ENCODE measurements around the gene PTER. TPM values are rescaled to one million over a fixed set of nuclear protein-coding genes. Genes with fewer than 3 reads are reported as not detected.

The PTER gene
- total RNA-seq, 1 donor from 2014 or later: 7.5 TPM

GRCh38 chr10:16472828-16473227 is 36.0 kb downstream of the PTER start:
- DNase-seq: no peak

DNA sequence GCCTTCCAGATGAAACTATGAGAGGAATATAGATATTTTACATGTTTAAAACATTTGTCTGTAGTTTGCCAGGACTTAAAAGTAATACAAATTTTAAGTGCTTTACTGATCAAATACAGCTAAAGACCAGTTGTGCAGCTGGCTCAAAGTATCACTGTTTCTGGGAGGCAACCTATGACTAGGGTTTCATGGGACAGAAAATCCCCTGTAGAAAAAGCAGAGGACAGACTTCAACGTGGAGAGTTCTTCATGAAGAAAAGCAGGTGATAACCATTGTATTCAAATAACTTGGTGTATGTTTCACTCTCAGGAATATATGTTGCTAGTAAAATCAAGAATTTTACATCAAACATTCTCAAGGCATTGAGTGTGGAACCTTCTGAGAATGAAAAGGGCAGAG is 40.9 kb downstream of the PTER start:
- DNase-seq: no peak

DNA sequence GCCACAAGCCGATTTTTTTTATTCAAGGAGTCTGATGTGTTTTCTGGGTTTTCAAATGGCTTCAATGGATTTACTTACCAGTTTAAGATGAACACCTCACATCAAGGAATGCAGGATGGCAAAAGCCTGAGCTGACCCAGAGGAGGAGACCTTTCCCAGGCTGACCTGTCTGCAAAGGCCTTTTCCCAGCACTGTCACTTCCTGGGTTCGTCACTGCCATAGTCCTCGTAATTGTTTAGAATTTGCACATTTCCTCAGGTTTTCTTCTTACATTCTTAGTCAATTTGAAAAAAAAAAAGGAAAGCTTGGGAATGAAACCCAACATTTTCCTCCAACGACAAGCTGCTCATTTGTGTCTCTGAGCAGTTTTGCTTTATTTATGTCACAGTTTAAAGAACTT is 42.0 kb downstream of the PTER start:
- DNase-seq: peak; percentile 42

DNA sequence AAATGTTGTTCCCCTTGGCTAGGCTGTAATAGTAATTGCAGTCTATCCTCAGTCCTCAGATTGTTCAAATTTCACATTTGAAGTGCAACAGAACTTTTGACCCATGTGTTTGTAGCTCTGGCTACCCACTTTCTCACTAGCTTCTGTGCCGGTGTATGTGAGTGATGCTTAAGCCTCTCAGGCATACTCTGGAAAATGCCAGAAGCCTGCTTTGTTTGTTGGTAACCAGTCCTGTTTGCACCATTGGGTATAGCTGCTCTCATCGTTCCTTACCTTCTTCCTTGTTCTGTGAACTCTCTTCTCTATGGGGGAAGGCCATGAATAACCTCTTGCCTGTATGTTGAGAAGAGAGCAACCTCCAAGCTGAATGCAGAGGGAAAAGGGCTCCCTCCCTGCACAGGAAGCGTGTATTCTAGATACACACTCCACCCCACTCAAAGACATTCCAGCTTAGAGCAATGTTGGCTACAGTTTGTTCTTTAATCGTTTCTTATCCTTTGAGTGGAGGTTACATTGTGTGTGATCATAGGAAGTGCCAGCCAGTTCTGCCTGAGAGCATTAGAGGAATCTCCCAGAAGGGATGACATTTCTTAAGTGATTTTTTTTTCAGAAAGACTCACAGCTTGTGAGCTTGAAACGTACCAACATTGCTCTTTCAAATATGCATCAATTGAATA is 44.4 kb downstream of the PTER start:
- no peak for DNase-seq

- DNase-seq: no peak
These were observed 46.6 kb downstream of the PTER start for GRCh38 chr10:16483241-16483917.

GRCh38 chr10:16490511-16490910 is 53.7 kb downstream of the PTER start:
- no peak for DNase-seq

- no peak for DNase-seq
These were observed 55.1 kb downstream of the PTER start for GRCh38 chr10:16491933-16492332.

DNA sequence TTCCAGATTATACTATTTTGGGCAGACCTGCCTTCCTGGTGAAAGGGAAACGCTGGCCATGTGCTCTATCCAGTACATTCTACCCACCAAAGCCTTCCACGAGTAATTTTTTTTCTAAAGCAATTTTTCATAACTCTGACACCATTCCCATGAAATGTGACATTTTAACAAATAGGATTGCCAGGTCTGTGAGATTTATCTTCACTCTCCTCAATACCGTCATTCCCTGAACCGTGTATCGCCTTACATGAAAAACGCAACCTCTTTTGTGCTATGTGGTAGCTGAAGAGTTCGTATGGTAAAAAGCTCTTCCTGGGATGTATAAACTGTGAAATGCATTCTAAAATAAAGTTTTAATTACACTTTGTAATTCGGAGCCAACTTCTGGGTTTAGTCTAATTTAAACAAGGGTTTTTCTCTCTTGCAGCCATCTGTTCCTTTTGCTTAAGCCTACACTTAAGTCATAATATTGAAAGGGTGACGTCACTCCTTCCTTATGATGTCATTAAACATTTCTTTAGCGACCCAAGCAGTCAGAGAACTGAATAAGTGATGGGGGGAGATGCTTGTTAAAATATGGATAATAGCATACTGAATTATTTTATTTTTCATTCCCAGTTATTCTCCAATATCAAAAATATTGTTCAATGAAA is 57.2 kb downstream of the PTER start:
- DNase-seq: no peak

DNA sequence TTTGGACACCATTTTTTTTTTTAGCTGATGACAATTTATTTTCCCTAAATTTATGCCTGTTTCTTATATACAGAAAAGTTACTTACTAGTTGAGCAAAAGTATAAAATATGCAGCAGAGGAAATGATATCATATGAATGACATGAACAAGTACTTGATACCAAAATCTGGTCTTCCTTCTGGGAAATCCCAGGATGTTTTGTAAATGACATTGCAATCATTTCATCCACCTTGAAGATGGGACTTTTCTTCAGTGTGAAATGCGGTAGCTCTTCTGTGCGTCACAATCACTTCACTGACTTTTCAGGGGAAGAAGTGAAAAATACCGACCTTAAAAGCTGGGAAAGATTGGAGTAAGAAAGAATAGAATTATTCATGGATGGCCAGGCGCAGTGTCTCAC is 61.1 kb downstream of the PTER start:
- DNase-seq: peak; percentile 21

- peak; percentile 48 for DNase-seq
These were observed 68.4 kb downstream of the PTER start for GRCh38 chr10:16505161-16505560.

DNA sequence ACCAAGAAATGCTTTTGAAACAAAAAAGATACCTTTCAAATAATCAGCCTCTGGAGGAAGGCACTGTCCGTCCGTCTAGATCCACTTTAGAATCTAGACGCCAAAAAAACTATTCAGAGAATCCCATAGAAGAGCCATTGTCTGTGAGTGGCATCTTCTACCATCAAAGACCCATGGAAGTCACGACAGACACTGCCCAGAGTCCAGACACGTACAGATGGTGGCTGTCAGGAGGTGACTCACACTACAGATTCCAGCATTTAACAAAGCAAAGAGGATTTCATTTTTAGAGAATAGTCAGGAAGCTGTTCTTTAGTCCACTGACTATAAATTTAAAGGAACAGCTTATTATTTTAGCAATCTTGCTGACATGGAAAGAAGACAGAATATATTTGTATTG is 73.2 kb downstream of the PTER start:
- peak; percentile 54 for DNase-seq

- DNase-seq: no peak
These were observed 74.0 kb downstream of the PTER start for GRCh38 chr10:16510843-16511242.

DNA sequence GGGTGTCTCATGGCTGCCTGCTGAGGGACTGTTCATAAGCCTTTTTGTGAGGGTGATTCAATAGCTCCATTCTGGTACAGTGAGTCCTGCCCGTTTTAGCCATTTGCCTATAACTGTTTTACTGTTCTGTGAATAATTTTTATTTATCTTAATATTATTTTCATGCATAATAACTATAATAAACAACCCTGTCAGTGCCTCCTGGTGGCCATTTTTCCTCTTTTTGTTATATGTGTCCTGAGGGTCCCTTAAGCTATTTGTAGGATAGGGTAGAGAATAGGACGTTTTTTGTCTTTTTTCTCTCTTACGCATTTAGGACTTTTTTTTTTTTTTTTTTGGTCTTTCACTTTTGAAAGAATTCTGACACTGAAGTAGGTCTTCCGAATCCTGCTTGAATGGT is 82.0 kb downstream of the PTER start:
- peak; percentile 48 for DNase-seq

DNA sequence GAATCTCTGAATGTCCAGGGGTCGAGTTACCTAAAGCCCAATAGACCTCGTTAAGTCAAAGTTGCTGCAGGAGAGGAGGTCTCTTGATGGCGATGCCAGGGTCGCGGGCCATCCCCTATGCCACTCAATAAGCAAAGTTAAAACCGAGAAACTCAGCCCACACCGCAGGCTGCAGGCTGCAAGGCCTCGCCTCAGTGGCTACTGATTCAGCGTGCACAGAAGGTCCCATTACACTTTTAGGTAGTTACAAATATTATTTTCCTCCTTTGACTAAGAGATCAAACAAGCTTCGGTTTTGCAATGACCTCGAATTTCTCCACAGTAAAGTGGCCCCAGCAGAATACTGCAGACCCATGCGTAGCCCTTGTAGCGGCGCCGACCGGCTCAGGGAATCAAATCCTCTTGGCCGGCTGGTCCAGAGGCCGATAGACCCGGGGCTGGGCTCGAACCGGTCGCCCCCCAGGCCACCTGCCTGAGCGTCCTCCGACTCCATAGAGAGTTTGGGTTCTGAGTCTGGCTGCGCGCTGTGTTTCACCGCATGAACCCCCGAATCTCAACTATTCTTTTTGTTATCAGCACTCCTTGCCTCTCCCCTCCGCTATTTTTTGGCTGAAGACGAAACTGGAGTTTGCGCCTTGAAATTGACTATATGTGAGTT is 82.6 kb downstream of the PTER start:
- no peak for DNase-seq

DNA sequence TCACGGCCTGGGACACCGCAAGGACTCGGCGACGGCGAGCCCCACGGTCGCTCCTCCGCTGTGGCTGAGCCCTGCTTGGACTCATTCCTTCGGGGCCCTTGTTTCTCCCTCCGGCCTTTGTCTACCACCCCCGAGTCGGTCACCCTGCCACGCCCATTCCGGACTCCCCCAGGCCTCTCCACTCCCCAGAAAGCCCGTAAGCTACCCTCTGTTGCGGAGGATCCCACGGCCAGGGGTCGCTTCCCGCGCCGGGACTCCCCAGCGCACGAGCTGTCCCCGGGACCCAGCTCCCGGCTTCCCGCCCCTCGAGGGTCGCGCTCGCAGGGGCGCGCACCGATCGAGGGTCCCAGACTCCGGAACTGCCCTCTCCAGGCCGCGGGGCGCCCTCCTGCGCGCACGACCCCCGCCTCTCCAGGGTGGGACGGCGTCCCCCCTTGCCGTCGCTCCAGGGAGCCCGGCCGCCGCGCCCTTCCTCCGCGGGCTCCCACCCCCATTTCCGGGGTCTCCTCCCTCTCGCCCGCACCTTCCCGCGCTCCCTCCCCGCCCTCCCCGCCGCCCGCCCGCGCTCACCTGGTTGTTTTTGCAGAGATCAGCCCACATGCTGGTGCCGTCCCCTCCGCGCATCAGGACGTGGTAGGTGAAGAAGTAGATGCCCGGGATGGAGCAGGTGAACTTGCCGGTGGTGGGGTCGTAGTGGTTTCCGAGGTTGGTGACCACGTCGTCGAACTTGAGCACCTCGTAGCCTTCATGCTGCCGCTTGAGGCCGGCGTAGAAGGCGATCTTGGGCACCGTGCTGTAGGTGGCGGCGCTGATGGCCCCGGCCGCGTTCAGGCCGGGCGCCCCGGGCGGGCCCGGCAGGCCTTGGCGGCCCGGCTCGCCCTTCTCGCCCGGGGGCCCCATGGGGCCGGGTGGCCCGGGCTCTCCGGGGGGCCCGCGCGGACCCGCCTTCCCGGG is 83.4 kb downstream of the PTER start:
- DNase-seq: no peak

DNA sequence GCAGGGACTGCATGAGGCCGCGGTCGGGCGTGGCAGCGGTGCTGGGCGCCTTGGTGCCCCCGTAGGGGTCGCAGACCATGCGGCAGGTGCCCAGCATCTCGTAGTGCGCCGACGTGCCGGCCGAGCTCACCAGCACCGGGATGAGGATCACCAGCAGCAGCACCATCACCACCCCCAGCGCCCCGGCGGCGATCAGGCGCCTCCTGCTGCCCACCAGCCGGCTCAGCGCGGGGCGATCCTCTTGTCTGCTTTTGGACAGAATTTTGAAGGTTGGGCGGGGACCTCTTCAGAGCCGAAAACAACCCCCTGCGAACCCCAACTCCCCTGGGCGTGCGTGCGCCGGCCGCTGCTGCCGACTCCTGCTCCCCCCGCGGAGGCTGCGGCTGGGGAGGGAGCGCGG is 84.1 kb downstream of the PTER start:
- peak; percentile 50 for DNase-seq

- DNase-seq: peak; percentile 50
These were observed 84.7 kb downstream of the PTER start, which contains the start of gene C1QL3 for GRCh38 chr10:16521311-16522016. Gene C1QL3 (minus strand): TSS chr10:16521879. CDS start chr10:16521065, 814 bp downstream.

- DNase-seq: no peak
These were observed 90.6 kb downstream of the PTER start for GRCh38 chr10:16527452-16527851.

DNA sequence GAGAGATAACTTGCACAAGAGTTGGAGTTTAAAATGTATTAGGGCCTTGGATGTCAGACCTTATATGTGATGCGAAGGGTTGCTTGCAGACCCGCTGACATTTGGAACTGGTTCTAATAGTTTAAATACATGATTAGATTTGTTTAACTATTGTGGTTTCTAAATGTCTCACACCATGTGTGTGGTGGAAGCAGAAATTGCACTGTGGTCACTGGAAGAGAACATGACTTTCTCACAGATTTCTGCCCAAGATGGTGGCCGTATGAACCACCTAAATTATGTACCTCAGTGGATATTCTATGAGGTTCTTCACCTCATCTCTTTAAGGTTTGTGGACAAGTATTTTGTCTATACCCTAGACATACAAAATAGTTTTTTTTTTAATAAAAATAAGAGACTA is 93.0 kb downstream of the PTER start:
- DNase-seq: no peak

GRCh38 chr10:16536155-16536554 is 99.3 kb downstream of the PTER start:
- DNase-seq: no peak

DNA sequence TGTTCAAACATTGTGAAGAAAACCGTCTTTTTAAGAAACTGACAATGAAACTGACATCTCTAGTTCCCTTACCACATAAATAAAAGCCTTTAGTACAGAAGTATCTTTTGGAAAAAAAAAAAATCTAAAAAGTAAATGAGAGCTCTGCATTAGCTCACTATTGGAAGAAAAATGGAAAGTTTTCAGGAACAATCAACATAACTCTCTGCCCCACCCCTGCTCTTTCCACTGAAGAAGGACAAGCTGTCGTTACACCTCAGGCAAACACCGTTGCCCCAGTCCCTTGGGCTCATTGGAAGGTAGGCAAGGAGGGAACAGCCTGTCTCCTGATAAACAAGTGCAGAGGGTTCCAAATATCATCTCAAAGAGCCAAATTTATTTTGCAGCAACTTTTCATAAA is 107.3 kb downstream of the PTER start:
- DNase-seq: no peak

DNA sequence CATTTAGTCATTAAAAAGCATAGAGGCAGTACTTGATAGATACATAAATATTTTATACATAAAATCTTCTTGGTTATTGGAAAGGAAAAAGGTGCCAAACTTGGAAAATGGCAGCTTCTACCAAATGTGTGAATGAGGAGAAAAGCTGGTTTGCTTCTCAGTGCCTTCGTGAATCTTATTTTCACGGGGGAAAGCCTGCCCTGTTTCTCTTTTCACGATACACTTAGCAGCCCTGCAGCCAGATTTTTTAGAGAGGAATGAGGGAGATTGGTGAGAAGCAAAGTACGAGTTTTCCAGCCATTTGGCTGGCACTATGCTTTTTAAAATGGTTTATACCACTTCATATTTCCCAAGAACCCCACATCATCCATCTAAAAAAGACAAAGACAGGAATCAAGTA is 107.8 kb downstream of the PTER start:
- no peak for DNase-seq

Data from dermis blood vessel endothelial cell (primary cell).